Choroid plexus epithelial cell (primary cell): ENCODE measurements around the gene IMP4.
A peak's percentile ranks its signal among the peaks of the same experiment; 100 is the strongest.

ENCODE experiments used
- DNase-seq: peaks from one replicate; pipeline ENCODE4 v3.0.0-alpha.2; 2010; ENCODE audit warnings: low read depth
- H3K4me3 ChIP-seq: 2 replicates; pipeline ENCODE4 v1.5.1; 2011; ENCODE audit warnings: low read depth, mild to moderate bottlenecking, control low read depth, low read length, moderate library complexity
- CTCF ChIP-seq: conservative IDR thresholded peaks from 2 replicates; pipeline ENCODE4 v1.5.1; 2011; ENCODE audit warnings: low read depth, mild to moderate bottlenecking, control low read depth, inconsistent platforms, low read length, moderate library complexity

IMP4 gene

DNA sequence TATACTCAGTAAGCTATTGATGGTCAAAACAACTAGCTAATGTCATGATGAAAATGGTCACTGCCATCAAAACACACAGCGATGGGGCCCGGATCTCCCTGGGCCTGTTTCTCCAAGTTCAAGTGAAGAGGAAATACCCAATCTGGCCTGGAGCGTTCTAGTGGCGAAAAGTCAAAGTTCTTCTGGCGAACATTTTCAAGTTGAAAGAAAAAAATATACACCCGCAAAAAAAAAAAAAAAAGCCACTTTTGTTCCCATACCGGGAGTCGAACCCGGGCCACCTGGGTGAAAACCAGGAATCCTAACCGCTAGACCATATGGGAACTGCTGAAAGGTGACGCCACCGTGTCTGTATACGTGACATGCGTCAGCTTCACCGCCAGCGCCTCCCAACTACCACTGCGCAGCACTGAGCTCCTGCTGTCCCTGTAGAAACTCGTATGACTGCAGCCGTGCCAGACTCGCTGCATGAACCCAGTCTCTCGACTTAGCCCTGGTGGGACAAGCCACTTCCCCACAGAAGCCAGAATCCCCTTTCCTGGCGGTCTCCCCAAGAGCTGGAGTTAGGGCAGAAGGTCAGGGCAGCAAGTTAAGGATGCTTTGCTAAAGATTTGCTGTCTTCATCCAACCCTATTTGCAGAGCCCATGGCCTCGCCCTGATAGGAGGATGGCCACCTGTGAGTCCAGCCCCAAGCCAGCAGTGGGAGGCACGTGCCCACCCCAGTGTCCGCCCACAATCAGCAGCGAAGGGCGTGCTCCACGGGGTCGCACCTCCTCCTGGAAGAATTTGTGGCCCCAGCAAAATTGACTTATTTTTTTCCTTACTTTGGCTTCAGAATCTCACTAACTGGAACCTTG, 5.6 kb upstream of the IMP4 start:
- peak; percentile 88 for DNase-seq
- TF ChIP-seq CTCF: no peak
- H3K4me3 ChIP-seq: peak overlapping the region; percentile 53

GRCh38 chr2:130337735-130338325, 4.9 kb upstream of the IMP4 start:
- no peak for TF ChIP-seq CTCF
- H3K4me3 ChIP-seq: peak overlapping the region; percentile 53
- peak; percentile 84 for DNase-seq

- no peak for TF ChIP-seq CTCF
- no peak overlapping the region for H3K4me3 ChIP-seq
- no peak for DNase-seq
Observed at GRCh38 chr2:130338793-130339345, 3.8 kb upstream of the IMP4 start.

GRCh38 chr2:130339885-130340745, 2.6 kb upstream of the IMP4 start:
- H3K4me3 ChIP-seq: no peak overlapping the region
- no peak for TF ChIP-seq CTCF
- no peak for DNase-seq

GRCh38 chr2:130341562-130342019, 1.1 kb upstream of the IMP4 start:
- no peak for TF ChIP-seq CTCF
- DNase-seq: no peak
- peak overlapping the region; percentile 86 for H3K4me3 ChIP-seq

- H3K4me3 ChIP-seq: peak overlapping the region; percentile 86
- DNase-seq: peak; percentile 97
- TF ChIP-seq CTCF: no peak
Observed at GRCh38 chr2:130342020-130342532, 621 bp upstream of the IMP4 start.
